K562 (cell line): ENCODE data around the gene MYL4. TPM values are rescaled to one million over a fixed set of nuclear protein-coding genes. Genes with fewer than 3 reads are reported as not detected.

ENCODE experiments used
- ATAC-seq: fragments of 200-7000 bp; cut with Tn5 transposase; 3 replicates; pipeline ENCODE4 v1.9.1; 2020; ENCODE audit warnings: moderate library complexity
- BruUV-seq: library from RNA; stranded (reverse); fragments of 400-500 nt; replicated peaks from 2 replicates; lab custom pipeline; 2021; lab: Mats Ljungman, UMichigan
- CTCF ChIA-PET: fragments of 300-600 bp; formaldehyde crosslinking; extraction: SDS; loops from one replicate; lab custom pipeline; 2021; ENCODE audit warnings: low intra/inter-chr PET ratio; lab: Yijun Ruan, JAX
- POLR2A ChIA-PET: fragments of 300-600, 350-650 bp; sonication (Branson Sonifier 250); formaldehyde crosslinking; extraction: SDS; loops from one replicate; lab custom pipeline; 2021; ENCODE audit warnings: antibody characterized with exemption, inconsistent platforms; lab: Yijun Ruan, JAX
- DNase-seq, 4 experiments: peaks; one replicate each; pipeline versions ENCODE4 v3.0.0 to v3.0.0-alpha.2; 2011 to 2018; ENCODE audit warnings: low spot score in 3 of 4, mixed read lengths in 3 of 4; ENCODE audit errors: extremely low read depth in 1 of 4
- FAIRE-seq: peaks from 2 replicates; lab custom pipeline; 2011; peaks lifted over from hg19 to GRCh38; lab: Jason Lieb, UNC
- H2AFZ ChIP-seq: 2 replicates; pipeline ENCODE4 v1.6.0; 2011; ENCODE audit warnings: low read depth, low read length, control low read depth, inconsistent platforms
- H3K27ac ChIP-seq: fragments of 200-600 bp; 3 replicates; pipeline ENCODE4 v1.8.0; 2011; ENCODE audit warnings: low read depth, mild to moderate bottlenecking, control low read depth, inconsistent platforms, low read length, moderate library complexity, mixed read lengths; ENCODE audit errors: extremely low read depth
- H3K27me3 ChIP-seq, 2 experiments: fragments of 300-600 bp in 1 of 2; 2 replicates in 1 of 2; 3 replicates in 1 of 2; pipeline versions ENCODE4 v1.6.0 to v1.8.0; 2011; ENCODE audit warnings: inconsistent platforms in 2 of 2, low read length in 2 of 2, mild to moderate bottlenecking in 1 of 2, mixed read lengths in 1 of 2, moderate library complexity in 1 of 2; ENCODE audit not compliant: control insufficient read depth in 2 of 2, insufficient read depth in 2 of 2
- H3K36me3 ChIP-seq: fragments of 300-600 bp; 3 replicates; pipeline ENCODE4 v1.8.0; 2011; ENCODE audit warnings: mild to moderate bottlenecking, low read length, inconsistent platforms; ENCODE audit not compliant: control insufficient read depth, insufficient read depth
- H3K4me1 ChIP-seq, 2 experiments: fragments of 200-600 bp in 1 of 2; replicated peaks in 1 of 2; 2 replicates in 1 of 2; 3 replicates in 1 of 2; pipeline versions ENCODE4 v1.5.1 to v1.8.0; 2011; ENCODE audit warnings: inconsistent platforms in 2 of 2, low read length in 2 of 2, mild to moderate bottlenecking in 1 of 2, mixed read lengths in 1 of 2, moderate library complexity in 1 of 2; ENCODE audit not compliant: control insufficient read depth in 2 of 2, insufficient read depth in 2 of 2
- H3K4me2 ChIP-seq: 2 replicates; pipeline ENCODE4 v1.6.1; 2011; ENCODE audit warnings: low read length, control low read depth, inconsistent platforms, mixed read lengths; ENCODE audit not compliant: insufficient read depth
- H3K4me3 ChIP-seq: fragments of 200-600 bp; sonication (generic), shearing (Covaris generic); 2 replicates; pipeline ENCODE4 v1.5.1; 2016; ENCODE audit warnings: control low read depth, inconsistent platforms
- H3K79me2 ChIP-seq: fragments of 200-600 bp; 3 replicates; pipeline ENCODE4 v1.8.0; 2011; ENCODE audit warnings: low read length, inconsistent platforms; ENCODE audit not compliant: control insufficient read depth, insufficient read depth
- H3K9ac ChIP-seq, 2 experiments: 2 replicates each; pipeline versions ENCODE4 v1.6.0 to v1.6.1; 2011; ENCODE audit warnings: low read depth in 2 of 2, low read length in 2 of 2, control low read depth in 1 of 2, inconsistent platforms in 1 of 2, mild to moderate bottlenecking in 1 of 2, mixed read lengths in 1 of 2; ENCODE audit not compliant: insufficient read depth in 1 of 2
- H3K9me1 ChIP-seq: one replicate; pipeline ENCODE4 v1.6.0; 2011; ENCODE audit warnings: inconsistent platforms, mild to moderate bottlenecking, low read length, moderate library complexity; ENCODE audit not compliant: control insufficient read depth, insufficient read depth
- H3K9me3 ChIP-seq: replicated peaks from 2 replicates; pipeline ENCODE4 v1.5.1; 2011; ENCODE audit warnings: low read depth, low read length, inconsistent platforms; ENCODE audit not compliant: control insufficient read depth, insufficient read depth
- H4K20me1 ChIP-seq: replicated peaks from 2 replicates; pipeline ENCODE4 v1.6.1; 2011; ENCODE audit warnings: low read length, inconsistent platforms, mixed read lengths; ENCODE audit not compliant: control insufficient read depth, insufficient read depth
- GABPA ChIP-seq: fragments of 200-800 bp; sonication (Bioruptor generic); conservative IDR thresholded peaks from 2 replicates; pipeline ENCODE4 v1.6.1; 2016; ENCODE audit warnings: low read depth, missing genetic modification characterization, missing compliant biosample characterization
- GATAD2A ChIP-seq: fragments of 450-650 bp; IDR thresholded peaks from 2 replicates; pipeline ENCODE4 v1.6.1; 2017
- KLF6 ChIP-seq: fragments of 250-450 bp; sonication (Bioruptor Pico); IDR thresholded peaks from 2 replicates; pipeline ENCODE4 v1.4.0; 2020; ENCODE audit warnings: mild to moderate bottlenecking, moderate library complexity, borderline replicate concordance
- MLLT1 ChIP-seq, 2 experiments: fragments of 450-650 bp; IDR thresholded peaks; 2 replicates each; pipeline ENCODE4 v1.6.1; 2016
- RBFOX2 ChIP-seq: fragments of 200-400 bp; formaldehyde crosslinking; IDR thresholded peaks from 2 replicates; pipeline ENCODE4 v1.6.1; 2017; ENCODE audit warnings: low read depth, mild to moderate bottlenecking, low read length, moderate library complexity
- SPI1 ChIP-seq: IDR thresholded peaks from 2 replicates; pipeline ENCODE4 v1.6.1; 2011; ENCODE audit warnings: low read depth, low read length, control low read depth, borderline replicate concordance
- SUPT5H ChIP-seq: fragments of 450-650 bp; IDR thresholded peaks from 2 replicates; pipeline ENCODE4 v1.6.1; 2016
- TEAD4 ChIP-seq, 2 experiments: sonication (generic) in 1 of 2; formaldehyde crosslinking in 1 of 2; IDR thresholded peaks; 2 replicates each; pipeline versions ENCODE4 v1.6.1 to v1.8.0; 2012 to 2022; ENCODE audit warnings: borderline replicate concordance in 1 of 2, inconsistent platforms in 1 of 2, low read length in 1 of 2, mild to moderate bottlenecking in 1 of 2, missing genetic modification reagents in 1 of 2
- ZBTB33 ChIP-seq: sonication (generic); formaldehyde crosslinking; IDR thresholded peaks from 2 replicates; pipeline ENCODE4 v1.8.1; 2023; ENCODE audit warnings: mild to moderate bottlenecking, missing genetic modification reagents
- ZNF24 ChIP-seq: fragments of 450-650 bp; IDR thresholded peaks from 2 replicates; pipeline ENCODE4 v1.6.1; 2016
- ZNF77 ChIP-seq: fragments of 250-450 bp; sonication (Bioruptor Pico); IDR thresholded peaks from 2 replicates; pipeline ENCODE4 v1.5.0; 2020
- WGBS: fragments of 100-300 bp; shearing (Covaris generic); methylation state at CpG from one replicate; pipeline ENCODE4 v1.1.6; 2016; ENCODE audit warnings: low coverage, mixed read lengths; ENCODE audit not compliant: insufficient coverage; ENCODE audit errors: missing lambda C conversion rate; 5-methylcytosine and 5-hydroxymethylcytosine counted together
- in situ Hi-C: fragments of 300-500 bp; cut with MboI; formaldehyde crosslinking; loops from 4 replicates; pipeline ENCODE4 v1.15.0; 2018; ENCODE audit warnings: inconsistent platforms, mixed read lengths
- intact Hi-C: fragments of 100-400 bp; cut with micrococcal nuclease; formaldehyde crosslinking; loops from 2 replicates; pipeline ENCODE4 v1.14.2; 2022
- polyA plus RNA-seq, 8 experiments: library from polyadenylated mRNA; depleted of rRNA in 4 of 8; stranded (reverse) in 5 of 8; unstranded in 3 of 8; fragments of >200 nt; fragmentation: Nextera tagmentation in 2 of 8; fragmentation: Illumina TruSeq in 1 of 8; extraction: Ambion mirVana in 2 of 8; extraction: Trizol in 1 of 8; gene quantifications; 2 replicates each; pipeline versions ENCODE4 v1.2.1 to v1.2.3, GENCODE V29; 2011 to 2014; ENCODE audit warnings: inconsistent platforms in 1 of 8, missing spikeins in 1 of 8
- total RNA-seq, 7 experiments: library from RNA; depleted of rRNA in 6 of 7; stranded (reverse); fragments of >200 nt in 6 of 7; fragmentation: Illumina TruSeq in 2 of 7; extraction: Trizol in 2 of 7; gene quantifications; 2 replicates each; pipeline versions ENCODE4 v1.2.1 to v1.2.3, GENCODE V29; 2011 to 2021; ENCODE audit warnings: low replicate concordance in 1 of 7
- TF ChIP-seq, protein P1 (sequence below): fragments of 250-450 bp; sonication (Bioruptor Pico); IDR thresholded peaks from 2 replicates; pipeline ENCODE4 v1.5.1; 2021; ENCODE audit warnings: mild to moderate bottlenecking

MYL4 gene
- total and polyA plus RNA-seq, 9 of the 15 experiments (the other 6 are each of a cell fraction or from before 2014, with no cell fraction given) = 117 to 423 (median 221) TPM

DNA sequence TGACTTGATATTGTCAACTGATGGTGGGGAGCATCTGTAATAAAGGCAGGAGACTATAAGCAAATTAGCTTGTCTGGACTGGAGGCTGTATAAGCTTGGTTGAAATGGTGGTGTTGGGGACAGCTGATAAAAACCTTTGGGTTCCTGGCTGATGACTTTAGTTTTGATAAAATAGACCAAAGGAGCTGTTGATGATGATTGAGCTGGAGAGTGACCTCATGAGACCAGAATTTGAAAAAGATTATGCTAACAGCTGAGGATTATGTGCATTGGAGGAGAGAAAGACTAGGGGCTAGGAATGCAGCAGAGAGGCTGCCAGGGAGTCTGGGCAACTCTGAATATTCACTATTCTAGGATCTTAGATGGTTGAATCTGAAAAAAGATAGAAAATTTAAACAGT, 11.3 kb upstream of the MYL4 start (continued):
- no peak for TF ChIP-seq RBFOX2
- TF ChIP-seq ZNF77 (CRISPR knock-in tag) = no peak
- TF ChIP-seq, all 486 proteins: peak for 59

DNA sequence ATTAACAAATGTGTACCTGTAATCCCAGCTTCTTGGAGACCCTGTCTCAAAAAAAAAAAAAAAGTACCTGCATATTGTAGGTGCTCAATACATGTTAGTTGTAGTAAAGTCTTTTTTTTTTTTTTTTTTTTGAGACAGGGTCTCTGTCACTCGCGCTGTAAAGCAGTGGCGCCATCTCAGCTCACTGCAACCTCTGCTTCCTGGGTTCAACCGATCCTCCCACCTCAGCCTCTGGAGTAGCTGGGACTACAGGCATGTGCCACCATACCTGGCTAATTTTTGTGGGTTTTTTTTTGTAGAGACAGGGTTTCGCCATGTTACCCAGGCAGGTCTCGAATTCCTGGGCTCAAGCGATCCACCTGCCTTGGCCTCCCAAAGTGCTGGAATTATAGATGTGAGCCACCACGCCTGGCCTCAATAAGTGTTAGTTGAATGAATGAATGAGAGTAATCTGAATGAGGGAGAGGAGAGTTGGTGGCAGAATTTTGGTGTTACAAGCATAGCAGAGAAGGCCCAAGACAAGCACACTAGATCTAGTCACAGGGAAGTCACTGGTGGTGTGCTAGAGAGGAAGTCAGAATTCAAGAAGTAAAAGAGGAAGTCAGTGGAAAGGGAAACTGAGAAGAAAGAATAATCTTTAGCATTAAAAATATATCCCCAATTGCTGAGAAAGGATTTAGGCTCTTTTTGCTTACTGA, 9.4 kb upstream of the MYL4 start:
- in situ Hi-C loops = no loop called here
- TF ChIP-seq ZBTB33 (CRISPR knock-in tag) (peak; percentile 95), TEAD4 (IDR thresholded peaks at IDR 0.05; ENCODE audit: low read length) (no peak), TEAD4 (CRISPR knock-in tag; IDR thresholded peaks at IDR 0.05; ENCODE audit: borderline replicate concordance) (no peak), SUPT5H (no peak), MLLT1 (IDR thresholded peaks at IDR 0.05) (0 out of 4 replicates have a peak, but pooled peaks of 1 of the 2 experiments have one; percentile 19), ZNF24 (0 out of 2 replicates have a peak, but pooled peaks have one; percentile 30), KLF6 (no peak), GABPA (tag) (no peak), GATAD2A (no peak), SPI1 (peak; percentile 99)
- TF ChIP-seq, protein P1, sequence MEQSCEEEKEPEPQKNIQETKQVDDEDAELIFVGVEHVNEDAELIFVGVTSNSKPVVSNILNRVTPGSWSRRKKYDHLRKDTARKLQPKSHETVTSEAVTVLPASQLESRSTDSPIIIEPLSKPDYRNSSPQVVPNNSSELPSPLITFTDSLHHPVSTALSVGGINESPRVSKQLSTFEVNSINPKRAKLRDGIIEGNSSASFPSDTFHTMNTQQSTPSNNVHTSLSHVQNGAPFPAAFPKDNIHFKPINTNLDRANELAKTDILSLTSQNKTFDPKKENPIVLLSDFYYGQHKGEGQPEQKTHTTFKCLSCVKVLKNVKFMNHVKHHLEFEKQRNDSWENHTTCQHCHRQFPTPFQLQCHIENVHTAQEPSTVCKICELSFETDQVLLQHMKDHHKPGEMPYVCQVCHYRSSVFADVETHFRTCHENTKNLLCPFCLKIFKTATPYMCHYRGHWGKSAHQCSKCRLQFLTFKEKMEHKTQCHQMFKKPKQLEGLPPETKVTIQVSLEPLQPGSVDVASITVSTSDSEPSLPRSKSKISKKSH (CRISPR knock-in tag) = no peak
- TF ChIP-seq, all 486 proteins: peak for 4
- no peaks in the 10 kb centered on the region for H3K27me3 ChIP-seq
- FAIRE-seq (no peak), ATAC-seq (no peak), DNase-seq (no peak)
- H3K9me3 ChIP-seq = no peaks in the 10 kb centered on the region
- ChIA-PET CTCF (no interaction called here), POLR2A (interaction anchor here (1.3 to 4.2 kb wide), 2 partner anchors 10 kb away, joined by 9 to 24 read pairs; partner anchors contain the start of genes CDC27 and MYL4)
- intact Hi-C loops = no loop called here
- H3K79me2 ChIP-seq = no peaks in the 10 kb centered on the region
- H3K4me2 ChIP-seq = no peak overlapping the region
- H3K4me3 ChIP-seq = no peak overlapping the region
- peak overlapping the region in 1 of 2 experiments; percentile 3; a peak in 1 of 4 replicates for H3K9ac ChIP-seq
- BruUV-seq = no TSS peak
- no peaks in the 10 kb centered on the region for H4K20me1 ChIP-seq
- H3K36me3 ChIP-seq = no peaks in the 10 kb centered on the region
- H3K9me1 ChIP-seq = no peaks in the 10 kb centered on the region
- peak overlapping the region; percentile 62 for H2AFZ ChIP-seq
- H3K27ac ChIP-seq = no peak overlapping the region
- WGBS = 88% methylated on average over 4 of the region's 8 CpGs
- H3K4me1 ChIP-seq = peaks cover 5 to 33% of the 10 kb centered on the region in 2 experiments
